Measurements from ENCODE around the gene LARGE1.

The LARGE1 gene

DNA sequence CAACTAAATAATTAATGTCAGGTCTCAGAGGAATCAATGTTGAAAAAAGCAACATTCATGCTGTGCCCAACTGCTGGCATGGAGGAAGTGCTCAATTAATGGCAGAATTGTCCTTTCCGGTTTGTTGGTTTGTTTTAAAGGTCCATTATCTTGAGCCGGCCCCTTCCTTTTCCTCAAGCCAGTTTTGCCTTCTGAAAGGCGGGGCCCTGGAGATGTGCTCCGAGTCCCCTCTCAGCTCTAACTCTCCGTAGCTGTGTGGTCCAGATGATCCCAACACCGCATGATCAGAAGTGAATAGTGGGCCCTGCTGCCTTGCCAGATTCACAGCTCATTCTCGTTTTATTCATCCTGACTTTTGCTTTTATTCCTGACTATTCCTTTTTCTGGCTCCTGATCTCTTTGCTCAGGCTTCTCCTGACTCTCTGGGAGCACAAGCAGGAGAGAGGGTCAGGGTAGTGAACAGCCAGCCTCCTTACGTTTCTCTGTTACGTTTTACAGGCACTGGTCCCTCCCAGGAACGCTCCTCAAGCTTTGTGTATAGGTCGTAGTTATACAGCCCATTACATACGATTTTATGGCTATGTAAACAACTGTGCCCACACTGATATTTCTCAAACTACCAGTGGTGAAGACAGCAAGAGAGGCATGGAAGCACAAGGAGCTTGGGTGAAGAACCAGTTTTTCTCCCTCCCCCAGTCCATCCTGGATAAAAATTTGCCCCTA, 265.9 kb downstream of the LARGE1 start:
- DNase-seq: no peak

DNA sequence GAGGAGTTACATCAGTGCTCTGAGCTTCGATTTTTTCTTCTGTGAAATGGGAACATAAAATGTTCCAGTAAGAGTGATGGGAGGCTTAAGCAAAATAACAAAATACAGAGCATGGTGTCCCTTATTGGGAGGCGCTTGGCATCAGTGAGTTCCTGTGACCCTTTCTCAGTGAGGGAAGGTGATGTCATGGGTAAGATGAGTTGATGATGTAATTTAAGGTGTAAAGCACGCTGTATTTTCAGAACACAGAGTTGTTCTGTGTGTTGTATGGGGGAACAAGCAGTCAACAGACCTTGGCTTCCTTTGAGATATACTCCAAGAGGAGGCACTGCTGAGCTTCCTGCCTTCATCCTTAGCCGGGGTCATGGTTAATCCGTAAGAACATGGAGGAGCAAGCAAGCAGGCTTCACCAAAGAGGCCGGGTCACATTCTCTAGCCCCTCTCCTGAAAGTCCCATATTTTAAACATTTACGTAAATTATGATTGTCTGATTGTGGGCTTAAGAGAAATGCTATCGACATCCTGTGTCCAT, 266.7 kb downstream of the LARGE1 start:
- DNase-seq: no peak

DNA sequence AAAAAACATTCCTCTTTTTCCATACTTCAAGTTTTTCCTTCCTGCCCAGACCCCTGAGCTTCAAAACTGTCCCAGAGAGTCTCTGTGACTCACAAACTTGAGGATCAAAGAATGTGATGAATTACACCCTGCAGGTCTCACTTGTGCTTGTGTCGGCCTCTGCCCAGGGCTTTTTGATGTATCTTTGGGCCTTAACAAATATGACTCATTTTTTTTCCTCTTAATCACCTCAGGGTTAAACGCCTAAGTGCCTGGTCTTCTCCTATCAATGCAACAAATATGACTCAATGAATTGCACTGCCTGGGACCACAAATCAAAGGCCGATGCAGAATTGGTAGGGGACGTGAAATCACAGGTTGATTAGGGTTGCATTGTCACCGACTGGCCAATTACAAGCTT, 267.7 kb downstream of the LARGE1 start:
- no peak for DNase-seq

DNA sequence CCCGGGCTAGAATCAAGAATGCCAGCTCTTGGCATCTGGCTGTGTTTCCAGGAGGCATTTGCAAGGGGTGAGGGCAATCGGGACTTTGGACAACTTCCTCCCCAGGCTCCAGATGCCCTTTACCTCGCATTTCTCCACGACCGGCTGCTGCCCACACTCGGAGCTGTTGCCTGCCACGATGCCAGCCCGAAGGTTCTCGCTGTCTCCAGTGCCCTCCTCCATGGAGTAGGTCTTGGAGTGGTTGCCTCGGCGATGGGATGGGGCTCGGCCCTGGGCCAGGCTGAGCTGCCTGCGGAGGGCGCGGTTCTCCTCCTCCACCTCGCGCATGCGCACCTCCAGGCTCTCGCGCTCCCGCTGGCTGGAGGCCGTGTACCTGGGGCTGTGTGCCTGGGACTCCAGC, 270.0 kb downstream of the LARGE1 start:
- DNase-seq: no peak

DNA sequence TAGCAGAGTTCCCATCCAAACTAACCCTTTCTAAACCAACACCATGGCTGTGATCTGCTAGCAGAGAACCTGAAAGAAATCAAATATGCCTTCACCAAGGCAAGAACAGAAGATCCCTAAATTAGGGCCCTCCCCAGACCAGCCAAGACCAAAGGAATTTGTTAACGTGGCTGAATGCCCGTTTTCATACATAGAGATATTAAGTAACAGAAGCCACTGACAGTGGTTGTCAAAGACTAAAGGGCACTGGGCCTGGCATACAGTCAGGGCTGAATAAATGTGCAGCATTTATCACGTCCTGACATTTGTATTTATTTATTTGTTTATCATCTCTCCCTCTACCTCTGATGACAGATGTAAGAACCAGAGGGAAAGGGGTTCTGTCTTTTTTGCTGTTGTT, 271.8 kb downstream of the LARGE1 start:
- no peak for DNase-seq

DNA sequence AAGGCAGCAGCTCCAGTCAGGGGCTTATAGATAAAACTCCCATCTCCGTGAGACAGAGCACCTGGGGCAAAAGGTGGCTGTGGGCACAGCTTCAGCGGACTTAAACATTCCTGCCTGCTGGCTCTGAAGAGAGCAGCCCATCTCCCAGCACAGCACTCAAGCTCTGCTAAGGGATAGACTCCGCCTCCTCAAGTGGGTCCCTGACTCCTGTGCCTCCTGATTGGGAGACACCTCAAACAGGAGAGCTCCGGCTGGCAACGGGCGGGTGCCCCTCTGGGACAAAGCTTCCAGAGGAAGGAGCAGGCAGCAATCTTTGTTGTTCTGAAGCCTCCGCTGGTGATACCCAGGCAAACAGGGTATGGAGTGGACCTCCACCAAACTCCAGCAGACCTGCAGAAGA, 279.4 kb downstream of the LARGE1 start:
- no peak for DNase-seq

DNA sequence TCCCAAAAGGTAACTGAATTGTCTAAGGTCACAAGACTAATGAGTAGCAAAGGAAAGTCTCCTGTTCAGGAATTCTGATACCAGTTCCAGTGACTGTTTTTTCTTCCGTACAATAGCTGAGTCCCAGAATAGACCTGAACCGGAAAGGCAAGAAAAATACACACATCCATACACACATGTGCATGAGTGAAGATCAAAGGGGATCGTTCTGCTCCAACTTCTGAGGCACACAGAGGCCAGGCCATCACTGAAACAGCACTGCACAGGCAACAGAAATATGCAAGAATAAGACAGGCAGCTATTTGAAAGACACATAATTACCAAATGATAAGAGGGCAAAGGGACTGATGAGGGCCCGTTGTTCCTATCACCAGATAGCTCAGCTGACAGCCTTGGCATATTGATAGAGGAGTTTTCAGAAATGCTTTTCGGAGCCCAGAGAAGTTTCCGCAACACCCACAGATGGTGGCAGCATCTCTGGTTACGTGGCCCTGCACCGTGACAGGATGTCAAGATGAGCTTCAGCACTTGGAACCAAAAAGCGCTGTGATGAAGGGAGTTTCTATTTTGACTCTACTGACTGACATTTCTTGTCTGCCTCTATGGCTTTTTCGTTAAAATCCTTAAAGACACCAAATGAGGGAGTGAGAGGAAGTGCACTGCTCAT, 280.6 kb downstream of the LARGE1 start:
- DNase-seq: no peak

DNA sequence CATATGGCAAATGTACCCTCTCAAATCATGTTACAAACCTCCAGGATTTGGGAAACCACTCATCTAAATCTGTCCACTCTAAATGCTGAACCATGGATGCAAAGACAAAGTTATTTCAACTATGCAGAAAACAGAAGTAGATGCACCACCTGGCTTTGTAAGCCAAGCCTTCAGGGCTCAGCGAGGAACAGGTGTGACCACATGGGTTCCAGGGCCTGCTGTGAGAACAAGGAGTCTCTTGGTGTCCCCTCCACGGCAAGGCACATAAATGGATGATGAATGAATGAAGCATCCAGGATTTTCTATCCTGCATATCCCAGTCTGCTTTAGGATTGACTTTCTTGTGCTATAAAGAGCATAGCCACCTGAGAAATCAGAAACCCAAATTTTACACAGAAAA, 284.5 kb downstream of the LARGE1 start:
- DNase-seq: no peak

DNA sequence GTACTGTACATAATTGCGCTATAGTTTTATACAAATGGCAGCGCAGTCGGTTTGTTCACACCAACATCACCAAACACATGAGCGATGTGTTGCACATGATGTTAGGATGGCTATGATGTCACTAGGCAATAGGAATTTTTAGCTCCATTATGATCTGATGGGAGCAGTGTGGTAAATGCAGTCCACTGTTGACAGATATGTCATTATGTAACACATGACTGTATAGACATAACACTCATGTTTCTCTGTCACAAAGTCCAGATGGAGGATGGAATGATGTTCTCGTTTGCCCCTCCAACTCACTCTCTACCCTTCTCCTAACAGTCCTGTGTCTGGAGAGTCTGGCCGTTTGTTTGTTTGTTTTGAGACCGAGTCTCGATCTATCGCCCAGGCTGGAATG, 288.5 kb downstream of the LARGE1 start:
- DNase-seq: no peak

DNA sequence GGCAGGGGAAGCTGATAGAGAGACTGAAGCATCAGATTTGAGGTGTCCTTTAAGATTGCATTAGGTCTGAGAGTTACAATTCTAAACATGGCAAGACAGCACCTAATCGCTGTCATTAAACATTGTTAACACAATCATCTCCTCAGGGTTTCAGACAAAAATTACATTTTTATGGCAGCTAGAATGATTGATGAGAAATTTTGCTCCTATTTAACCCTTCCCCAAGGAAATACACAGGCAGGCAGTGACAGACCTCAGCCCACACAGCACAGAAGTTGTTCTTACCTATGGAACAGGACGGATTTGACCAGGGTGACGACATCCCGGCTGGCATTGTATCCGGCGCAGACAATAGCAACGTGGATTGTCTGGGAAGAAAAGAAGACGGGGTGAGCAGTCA, 294.3 kb downstream of the LARGE1 start:
- DNase-seq: no peak

DNA sequence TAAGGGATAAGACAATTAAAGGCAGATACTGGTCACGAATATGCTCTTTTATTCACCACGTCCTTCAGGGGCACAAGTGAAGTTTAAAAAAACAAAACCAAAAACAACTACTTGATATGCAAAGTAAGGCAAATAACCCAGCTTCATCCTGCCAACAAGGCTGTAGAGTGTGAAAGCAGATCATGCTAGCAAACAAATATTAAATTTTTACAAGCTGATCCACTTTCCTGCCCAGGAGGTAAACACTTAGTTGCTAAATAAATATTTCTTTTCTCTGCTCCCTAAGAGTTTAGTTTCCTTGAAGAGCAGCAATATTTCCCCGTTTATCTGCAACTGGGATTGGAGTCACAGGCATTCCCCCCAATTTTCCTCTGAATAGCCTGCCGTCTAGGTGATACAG, 300.2 kb downstream of the LARGE1 start:
- DNase-seq: no peak

DNA sequence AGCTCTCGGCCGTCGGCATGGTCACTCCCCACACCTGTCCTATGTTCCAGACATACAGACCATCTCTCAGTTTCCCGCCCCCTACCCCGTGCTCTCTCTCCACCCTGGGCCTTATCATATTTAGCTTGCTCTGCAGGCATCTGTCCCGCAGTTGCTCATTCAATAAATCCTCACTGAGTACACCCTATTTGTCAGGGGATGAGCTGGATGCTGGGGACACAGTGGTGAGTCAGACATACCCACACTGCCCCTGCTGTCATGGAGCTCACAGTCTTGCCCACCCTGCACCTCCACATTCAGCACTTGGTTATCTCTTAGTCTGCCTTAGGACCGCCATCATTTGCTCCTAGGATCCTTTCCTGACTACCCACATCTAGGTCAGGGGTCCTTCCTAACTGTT, 313.8 kb downstream of the LARGE1 start:
- no peak for DNase-seq

DNA sequence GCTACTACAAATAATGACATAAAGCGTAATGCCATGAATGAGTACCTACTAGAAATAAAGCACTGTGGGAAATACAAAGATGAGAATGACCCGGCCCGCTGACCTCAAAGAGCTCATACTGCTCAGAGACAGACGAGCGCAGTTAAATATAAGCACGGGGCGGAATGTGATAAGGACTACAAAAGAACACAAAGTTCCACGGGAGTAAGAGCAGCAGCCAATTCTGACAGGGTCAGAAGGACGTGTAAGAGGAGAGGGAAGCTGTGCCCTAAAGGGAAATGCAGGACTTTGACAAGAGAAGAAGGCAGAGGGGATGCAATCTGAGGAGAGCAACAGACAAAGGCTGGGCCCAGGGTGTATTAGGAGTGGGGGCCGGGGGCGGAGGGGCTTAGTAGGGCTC, 314.6 kb downstream of the LARGE1 start:
- DNase-seq: no peak

DNA sequence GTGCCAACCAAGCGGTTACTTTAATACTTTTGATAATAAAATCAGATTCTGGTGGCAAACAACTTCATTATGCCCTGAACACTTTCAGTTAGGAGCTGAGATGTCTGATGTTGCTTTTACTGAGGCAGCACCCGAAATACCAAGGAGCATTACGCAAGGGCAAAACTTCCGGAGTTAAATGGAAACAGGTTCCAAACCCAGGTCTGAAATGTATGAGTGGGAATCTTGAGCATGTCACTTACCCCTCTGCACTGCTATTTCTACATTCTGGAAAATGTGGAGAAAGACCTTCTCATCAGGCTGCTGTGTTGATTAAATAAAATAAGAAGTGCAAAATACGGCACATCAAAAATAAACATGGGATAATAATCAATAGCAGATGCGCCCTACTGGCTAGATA, 315.1 kb downstream of the LARGE1 start:
- DNase-seq: no peak

DNA sequence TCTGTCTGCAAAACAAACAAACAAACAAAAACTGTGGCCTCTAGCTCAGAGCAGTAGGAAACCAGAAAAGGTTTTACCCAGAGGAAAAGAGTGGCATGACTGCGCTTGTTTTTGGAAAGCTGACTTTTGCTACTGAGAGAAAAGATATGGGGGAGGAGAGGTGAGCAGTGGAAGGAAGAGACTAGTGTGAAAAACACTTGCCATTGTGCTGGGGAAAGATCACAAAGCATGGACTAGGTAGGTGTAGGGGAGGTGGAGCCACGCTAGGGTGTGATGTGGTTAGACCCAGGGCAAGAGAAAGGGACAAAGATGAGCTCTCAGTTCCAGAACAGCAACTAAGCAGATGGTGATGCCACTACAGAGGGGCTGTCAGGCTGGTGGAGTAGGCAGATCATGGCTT, 319.2 kb downstream of the LARGE1 start:
- DNase-seq: no peak

DNA sequence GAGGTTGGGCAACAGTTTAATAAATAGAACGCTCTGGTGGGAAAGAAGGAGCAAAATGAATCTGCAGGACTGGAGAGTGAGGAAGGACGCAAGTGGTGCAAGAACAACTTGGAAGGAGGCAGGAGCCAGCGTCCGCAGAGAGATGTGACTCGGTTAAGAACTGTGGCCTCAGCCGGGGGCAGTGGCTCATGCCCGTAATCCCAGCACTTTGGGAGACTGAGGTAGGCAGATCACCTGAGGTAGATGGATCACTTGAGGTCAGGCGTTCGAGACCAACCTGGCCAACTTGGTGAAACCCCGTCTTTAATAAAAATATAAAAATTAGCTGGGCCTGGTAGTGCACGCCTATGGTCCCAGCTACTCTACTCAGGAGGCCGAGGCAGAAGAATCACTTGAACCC, 319.7 kb downstream of the LARGE1 start:
- no peak for DNase-seq

DNA sequence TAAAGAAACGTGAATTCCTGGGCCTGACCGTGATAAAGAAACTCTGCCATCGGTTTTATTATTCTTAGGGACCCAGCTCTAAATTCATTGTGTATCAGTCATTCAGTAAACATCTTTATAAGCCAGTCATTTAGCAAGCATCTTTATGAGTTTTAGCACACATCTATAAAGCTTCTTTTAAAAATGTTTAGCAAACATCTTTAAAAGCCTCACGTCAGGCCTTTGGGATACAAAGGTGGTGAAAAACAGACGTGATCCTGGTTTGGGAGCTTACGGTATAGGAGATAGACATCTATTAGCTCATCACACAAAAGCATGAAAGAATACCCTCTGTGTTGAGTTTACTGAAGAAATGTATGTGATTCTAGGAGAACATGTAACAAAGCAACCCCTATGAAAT, 320.2 kb downstream of the LARGE1 start:
- no peak for DNase-seq

DNA sequence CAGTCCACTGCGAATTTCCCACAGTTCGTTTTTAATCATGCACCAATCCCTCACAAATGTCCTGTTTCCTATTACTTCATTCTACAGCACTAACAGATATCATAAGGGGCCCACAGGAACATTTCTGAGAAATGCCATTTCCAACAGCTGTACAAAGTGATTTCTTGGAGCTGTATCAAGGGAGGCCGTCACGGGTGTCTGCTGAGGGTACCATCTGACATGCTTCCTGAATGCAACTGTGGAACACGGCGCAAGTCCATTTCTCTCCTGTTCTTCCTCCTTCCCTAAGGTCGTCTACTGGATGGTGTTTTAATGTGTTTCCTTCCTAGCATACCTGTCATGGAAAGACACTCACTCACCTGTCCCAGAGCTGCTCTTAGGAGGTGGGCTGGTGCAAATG, 320.7 kb downstream of the LARGE1 start:
- no peak for DNase-seq

DNA sequence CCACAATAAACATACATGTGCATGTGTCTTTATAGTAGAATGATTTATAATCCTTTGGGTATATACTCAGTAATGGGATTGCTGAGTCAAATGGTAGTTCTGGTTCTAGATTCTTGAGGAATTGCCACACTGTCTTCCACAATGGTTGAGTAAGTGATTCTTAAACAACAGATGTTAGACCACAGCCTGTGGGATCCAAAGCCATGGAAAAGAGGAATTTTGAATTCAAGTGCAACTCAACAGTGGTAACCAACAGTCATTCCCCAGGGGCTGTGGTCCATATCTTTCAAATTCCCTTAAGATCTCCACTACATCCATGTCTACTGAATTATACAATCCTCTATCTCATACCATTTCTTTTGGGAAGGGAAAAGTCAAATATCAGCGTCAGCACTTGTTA, 321.5 kb downstream of the LARGE1 start:
- no peak for DNase-seq

DNA sequence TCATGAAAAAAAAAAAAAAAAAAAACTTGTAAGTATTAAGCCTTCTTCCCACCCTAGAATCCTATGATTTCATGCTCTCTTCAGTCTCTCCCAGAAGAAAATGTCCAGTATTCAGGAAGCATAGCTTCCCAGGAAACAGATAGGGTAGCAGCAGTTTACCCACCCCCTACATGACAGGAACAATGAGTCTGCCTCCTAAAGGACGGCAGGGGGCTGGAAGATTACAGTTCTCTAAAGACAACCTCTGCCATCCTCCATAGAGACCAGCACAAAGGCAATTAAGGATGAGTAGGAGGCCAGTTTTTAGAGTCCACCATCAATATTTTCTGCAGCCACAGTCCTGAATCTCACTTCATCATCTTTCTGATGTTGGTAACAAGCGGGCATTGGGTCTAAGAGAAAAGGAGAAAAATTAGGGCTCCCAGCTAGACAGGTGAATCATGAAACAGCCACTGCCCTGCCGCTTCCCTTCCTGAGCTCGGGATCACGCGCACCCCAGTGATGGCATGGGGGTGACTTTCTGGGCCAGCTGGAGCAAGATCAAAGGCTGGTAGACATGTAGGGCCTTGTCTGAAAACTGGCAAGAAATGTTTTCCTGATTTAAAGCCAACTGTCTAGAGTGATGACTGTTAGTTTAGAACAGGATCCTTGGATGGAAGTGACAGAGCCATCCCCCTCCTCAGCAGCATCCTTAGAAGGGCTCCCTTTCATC, 322.8 kb downstream of the LARGE1 start:
- DNase-seq: no peak

DNA sequence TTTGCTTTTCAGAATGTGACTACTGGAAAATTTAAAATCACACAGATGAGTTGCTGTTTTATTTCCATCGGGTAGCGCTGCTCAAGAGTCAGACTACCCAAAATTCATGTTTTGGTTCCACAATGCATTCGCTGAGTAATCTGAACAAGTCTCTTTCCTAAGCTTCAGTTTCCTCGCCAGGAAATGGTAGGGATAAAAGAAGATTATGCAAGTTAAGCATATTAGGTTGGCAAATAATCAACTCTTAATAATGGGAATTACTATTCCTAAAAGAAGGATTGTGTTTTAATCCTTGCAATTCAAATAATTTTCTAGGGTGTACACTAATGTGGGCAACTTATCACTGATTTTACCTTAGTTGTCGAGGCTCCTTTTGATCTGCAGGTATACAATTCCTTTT, 326.5 kb downstream of the LARGE1 start:
- no peak for DNase-seq

DNA sequence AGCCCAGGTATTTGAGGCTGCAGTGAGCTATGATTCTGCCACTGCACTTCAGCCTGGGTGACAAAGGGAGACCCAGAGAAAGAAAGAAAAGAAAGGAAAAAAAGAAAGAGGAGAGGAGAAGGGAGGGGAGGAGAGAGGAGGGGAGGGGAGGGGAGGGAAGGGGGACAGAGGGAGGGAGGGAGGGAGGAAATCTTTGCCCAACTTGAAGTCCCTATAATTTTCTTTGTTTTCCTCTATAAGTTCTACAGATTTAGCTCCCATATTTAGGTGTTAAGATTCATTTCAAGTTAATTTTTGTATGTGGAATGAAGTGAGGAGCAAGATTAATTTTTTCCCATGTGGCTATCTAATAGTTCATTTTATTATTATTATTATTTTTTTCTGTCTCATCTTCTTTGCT, 328.3 kb downstream of the LARGE1 start:
- no peak for DNase-seq

DNA sequence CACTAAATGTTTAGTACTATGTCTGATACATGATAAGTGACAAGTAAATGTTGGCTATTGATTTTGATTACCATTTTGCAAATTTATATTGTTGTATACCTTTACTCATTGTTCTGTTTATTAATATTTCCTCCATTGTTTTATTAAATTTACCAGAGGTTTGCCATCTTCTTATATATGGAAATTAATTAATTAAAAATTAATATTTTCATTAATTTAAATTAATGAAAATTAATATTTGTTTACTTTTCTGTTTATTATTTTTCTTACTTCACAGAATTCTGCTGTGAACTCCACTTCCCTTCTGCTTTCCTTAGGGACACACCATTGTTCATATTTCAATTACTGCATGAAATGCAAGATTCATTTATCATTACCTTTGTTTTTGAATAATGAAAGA, 331.0 kb downstream of the LARGE1 start:
- no peak for DNase-seq

DNA sequence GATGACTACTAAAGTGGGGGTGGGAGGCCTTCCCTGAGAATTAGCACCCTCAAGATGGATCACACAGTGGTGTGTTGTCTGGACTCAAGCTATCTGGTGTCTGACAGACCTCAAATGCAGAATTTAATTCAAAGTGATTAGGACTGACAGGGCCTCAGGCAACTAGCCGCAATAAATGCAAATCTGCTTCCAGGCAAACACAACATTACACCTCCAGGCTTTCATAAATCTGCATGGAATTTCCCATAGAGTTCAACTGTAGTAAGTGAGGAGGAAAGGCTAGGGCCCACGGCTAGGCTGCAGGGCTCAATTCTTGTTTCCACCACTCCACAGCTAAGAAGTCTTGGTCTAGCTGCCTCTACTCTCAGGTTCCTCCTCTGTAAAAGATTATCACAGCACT, 331.4 kb downstream of the LARGE1 start:
- DNase-seq: no peak

Data from activated CD4-positive, alpha-beta T cell treated with anti-CD3 and anti-CD28 coated beads, Interleukin-2, amount 50 U/mL, for 1 hour (primary cell).